GM19468 (cell line): Measurements from ENCODE around the gene TMPRSS4.

Experiments used
- ATAC-seq: cut with Tn5 transposase; IDR thresholded peaks from one replicate; pipeline ENCODE4 v1.9.1; 2021; ENCODE audit warnings: mild to moderate bottlenecking, moderate library complexity, moderate number of reproducible peaks; ENCODE audit not compliant: unreplicated experiment; ENCODE audit errors: extremely low read depth

Gene TMPRSS4

DNA sequence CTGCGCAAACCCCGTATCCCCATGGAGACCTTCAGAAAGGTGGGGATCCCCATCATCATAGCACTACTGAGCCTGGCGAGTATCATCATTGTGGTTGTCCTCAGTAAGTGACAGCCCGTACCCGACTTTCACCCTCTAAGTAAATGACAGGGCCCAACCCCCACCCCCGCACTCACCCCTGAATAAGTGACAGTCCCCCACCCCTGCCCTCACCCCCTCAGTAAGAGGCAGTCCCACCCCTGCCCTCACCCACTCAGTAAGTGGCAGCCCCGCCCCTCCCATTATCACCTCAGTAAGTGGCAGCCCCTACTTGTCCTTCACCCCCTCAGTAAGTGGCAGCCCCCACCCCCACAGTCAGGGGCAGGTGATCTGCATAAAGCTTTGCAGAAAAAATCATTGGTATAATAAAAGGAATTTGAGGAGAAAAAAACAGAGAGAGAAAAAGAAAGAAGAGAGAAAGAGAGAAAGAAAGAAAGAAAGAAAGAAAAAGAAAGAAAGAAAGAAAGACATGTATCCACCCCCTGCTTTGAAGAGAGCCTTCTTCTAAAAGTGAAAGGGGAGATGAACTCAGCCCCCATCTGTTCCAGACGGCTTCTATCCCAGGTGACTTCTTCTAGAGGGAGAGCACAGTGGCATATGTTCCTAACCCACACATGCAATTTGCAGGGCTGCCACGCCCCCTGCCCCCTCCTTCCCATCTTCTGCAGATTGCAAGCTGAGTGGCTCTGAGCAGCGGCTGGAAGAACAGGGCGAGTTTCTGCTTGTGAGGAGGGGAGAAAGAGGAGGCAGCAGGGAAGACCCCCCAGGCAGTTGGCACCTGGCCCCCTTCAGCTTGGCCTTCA lies 22.3 kb downstream of the TMPRSS4 start:
- no peak for ATAC-seq

DNA sequence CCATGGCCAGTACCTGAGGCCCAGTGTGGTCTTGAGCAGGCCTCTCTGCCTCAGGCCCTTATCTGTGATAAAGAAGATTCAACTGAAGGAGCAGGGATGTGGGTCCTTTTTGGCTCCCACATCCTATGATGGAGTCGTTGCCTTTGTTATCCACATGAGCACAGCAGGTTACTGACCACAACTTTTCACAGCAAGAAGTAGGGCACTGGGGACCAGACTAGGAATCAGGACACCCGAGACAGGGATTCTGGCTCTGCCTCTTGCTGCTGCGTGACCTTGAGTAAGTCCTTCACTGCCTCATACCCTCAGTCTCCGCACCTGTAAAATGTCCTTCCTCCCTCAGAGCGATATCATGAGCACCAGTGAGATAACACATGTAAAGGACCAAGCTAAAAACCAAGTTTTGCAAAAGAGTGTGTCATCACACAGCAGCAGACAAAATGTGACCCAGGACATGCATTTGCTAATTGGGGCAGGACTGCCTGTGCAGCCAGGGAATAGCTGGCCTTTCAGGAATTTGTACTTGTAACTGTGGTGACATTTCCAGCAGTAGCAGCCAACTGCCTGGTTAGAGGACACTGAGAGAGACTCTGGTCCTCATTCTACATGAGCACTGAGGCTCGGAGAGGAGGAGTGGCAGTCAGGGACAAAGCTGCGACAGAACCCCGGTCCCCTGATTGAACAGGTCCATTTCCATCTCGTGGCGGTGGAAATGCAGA lies 23.1 kb downstream of the TMPRSS4 start:
- no peak for ATAC-seq

DNA sequence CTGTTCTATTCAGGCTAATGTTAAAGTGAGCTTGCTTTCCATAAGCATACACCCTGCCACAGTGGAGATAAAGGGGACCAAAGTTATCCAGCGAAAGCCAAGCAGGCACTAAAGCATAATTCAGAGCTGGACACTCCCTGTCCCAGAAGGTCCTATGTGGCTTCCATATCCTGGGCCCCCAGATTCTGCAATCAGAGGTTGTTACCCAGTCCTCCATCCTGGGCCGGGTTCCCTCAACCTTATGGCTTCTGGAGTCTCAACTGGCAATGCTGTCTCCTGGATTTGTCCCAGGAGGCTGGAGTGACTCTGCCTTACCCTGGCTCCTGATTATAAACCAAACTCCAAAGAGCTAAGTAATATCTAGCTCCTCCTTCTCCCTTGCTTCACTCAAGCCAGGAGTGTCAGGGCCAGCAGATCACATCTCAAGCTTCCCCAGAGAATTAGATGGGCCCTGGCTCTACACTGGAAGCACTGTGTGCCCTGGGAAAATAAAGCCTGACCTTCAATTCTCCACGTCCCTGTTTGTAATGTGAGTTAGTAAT lies 23.9 kb downstream of the TMPRSS4 start:
- ATAC-seq = no peak

DNA sequence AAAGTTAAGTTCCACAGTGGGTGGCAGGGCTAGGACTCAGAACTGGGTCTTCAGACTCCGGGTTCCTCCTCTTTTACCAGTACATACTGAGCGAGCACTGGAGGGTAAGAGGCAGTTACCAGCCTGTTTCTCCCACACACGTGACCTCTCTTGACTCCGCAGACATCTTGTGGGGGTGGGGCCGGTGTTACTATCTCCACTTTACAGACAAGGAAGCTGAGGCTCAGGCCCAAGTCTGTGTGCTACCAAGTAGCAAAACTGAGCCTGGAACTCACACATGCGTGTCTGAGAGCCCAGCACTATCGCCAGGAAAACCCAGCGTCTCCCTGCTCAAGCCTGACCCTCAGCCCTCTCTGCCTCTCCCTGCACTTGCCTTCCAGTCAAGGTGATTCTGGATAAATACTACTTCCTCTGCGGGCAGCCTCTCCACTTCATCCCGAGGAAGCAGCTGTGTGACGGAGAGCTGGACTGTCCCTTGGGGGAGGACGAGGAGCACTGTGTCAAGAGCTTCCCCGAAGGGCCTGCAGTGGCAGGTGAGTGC lies 25.9 kb downstream of the TMPRSS4 start:
- no peak for ATAC-seq

DNA sequence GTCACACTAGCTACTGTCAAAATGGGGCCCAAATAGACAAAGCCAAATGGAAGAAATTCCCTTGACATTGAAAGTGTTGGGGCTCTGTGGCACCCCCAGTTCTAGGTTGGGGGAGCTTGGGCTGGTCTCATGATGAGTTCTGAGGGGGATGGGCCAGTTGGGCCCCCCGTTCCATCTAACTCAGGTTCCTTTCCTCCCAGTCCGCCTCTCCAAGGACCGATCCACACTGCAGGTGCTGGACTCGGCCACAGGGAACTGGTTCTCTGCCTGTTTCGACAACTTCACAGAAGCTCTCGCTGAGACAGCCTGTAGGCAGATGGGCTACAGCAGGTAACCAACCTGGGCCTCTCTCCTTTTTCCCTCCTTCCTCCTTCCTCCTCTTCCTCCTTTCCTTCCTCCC lies 27.6 kb downstream of the TMPRSS4 start:
- ATAC-seq = no peak

DNA sequence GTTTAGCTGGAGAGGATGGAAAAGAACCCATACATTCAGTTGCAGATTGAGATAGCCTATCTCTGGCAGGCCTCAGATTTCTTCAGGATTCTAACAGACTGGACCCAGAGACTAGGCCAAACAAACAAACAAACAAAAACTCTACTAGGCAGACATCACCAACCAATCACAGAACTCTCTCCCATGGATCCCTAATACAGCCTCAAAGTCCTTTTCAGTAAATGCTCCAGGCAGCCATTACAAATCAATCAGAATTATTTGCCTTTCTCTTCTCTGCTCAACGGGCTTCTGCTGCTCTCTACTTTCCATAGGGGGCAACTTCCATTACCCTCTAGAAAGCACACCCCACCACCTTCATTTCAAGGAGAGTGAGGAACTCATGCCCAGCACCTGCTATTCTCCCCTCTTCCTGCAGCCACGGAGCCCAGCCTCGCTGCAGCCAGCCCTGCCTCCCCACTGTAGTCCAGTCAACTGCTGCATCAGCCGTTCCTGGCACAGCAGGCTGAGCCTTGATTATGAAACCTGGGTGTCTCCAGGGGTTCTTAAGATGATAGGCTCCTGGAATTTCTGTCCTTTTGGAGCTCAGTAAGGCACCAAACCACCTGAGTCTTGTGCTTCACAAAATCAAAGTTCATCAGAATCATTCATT lies 28.9 kb downstream of the TMPRSS4 start:
- no peak for ATAC-seq

DNA sequence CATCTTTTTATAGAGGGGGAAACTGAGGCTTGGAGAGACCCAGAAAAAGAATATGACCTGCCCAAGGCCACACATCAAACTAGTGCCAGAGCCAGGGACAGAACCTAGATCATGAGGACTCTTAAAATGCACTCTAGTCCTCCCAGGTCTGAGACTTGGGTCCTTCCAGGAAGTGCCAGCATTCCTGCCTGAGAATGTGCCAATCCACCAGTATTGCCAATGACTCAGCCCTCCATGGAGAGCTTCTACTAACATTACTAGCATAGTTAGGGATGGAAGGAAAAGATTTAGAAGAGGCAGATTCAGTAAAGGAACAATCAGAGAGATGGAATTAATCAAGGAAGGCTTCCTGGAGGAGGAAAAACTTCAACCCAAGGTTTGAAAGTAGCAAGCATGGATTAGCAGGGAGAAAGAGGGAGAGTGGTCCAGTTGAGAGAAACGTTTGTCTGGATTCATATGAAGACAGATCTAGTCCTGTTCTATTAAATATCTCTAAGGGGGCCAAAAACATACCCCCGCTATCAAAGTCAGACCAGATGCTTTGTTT lies 30.0 kb downstream of the TMPRSS4 start:
- no peak for ATAC-seq

DNA sequence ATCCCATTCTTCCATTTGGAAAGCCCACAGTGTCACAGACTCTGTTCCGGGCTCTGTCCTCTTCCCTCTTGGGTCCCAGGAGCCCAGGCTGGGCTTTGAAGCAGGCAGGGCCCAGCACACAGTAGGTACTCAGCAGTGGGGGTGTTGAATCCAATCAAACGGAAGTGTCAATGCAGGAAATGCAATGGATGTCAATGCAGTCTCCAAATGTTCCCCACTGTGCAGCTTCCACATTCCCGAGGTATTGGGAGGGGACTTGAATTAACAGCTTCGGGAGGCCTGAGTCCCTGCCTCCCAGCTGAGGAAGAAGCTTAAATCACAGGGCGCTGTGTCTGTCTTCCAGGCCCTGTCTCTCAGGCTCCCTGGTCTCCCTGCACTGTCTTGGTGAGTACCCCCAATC lies 31.6 kb downstream of the TMPRSS4 start:
- ATAC-seq = no peak

DNA sequence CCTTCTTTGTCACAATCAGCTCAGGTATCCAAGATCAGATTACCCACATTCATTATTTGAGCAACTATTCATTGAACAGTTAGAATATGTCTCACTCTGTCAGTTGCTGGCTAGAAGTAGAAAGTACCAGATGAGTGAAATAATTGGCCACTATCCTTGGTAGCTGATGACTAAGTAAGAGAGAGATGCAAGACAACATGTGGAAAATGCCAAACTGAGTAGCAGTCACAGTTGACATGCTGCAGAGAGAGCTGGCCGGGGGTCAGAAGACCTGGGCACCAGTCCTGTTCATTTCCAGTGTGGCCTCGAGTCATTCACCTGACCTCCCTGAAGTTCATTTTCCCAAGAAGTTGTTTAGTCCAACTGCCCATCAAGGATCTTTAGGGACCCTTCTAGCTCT lies 32.4 kb downstream of the TMPRSS4 start:
- ATAC-seq = no peak

DNA sequence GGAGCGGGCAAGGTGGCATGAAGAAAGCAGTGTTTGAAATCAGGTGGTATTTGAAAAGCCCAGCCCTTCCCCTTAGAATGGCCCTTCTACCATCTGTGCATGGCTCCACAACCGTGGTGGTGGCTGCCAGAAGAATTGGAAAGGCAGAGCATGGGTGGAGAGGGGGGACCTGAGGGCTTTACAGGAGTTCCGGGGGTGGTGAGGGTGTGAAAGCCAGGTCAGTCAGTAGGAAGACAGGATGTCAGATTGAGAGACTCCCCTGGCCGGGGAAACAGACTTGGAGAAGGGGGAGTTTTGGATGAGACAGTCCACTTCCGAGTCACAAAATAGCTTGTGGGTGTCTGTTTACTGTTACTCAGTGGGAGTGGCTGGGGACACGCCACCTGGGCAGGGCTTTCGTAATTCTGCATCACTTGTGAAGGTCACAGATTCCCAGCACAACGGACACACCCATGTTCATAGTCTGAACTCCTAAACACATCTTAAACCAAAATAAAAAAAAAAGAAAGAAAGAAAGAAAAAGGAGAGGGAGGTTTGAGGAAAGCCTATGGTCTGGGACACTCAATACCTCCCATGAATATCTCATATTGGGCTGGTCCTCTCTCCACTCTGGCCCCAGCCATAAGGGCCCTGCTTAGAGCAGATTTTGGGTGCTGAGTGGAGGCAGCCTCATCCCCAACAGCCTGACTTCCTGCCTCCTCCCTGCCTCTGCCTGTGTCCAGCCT lies 34.3 kb downstream of the TMPRSS4 start:
- no peak for ATAC-seq

DNA sequence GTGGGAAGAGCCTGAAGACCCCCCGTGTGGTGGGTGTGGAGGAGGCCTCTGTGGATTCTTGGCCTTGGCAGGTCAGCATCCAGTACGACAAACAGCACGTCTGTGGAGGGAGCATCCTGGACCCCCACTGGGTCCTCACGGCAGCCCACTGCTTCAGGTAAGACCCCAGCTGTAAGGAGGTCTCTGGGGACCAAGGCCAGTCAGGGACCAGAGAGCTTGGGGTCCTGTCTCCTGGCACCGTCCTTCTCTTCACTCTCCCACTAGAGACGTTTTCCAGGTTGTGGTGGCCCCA lies 34.8 kb downstream of the TMPRSS4 start:
- ATAC-seq = no peak

DNA sequence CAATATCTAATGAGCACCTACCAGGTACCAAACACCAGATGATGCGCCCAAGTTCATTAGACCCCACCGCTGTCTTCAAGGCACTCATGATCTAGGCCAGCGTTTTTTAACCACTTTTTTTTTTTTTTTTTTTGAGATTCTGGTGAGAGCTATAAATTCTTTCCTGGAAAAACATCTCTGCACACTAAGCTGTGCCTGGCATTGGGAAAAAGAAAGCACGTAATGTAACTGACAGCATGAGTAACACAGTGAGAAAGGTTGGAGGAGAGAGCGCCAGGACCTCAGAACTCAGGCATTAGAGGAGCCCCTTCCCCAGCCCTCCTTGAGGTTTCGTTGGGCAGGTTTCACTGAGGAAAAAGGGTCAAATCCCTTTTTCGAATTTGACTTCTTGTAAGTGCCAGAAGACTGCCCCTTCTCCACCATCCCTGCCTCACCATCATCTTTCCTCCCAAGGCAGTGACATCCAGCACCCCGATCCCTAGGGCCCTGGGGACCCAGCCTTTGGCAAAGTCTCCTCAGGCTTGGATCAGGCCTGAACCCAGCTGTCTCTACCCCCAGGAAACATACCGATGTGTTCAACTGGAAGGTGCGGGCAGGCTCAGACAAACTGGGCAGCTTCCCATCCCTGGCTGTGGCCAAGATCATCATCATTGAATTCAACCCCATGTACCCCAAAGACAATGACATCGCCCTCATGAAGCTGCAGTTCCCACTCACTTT lies 36.0 kb downstream of the TMPRSS4 start:
- no peak for ATAC-seq

DNA sequence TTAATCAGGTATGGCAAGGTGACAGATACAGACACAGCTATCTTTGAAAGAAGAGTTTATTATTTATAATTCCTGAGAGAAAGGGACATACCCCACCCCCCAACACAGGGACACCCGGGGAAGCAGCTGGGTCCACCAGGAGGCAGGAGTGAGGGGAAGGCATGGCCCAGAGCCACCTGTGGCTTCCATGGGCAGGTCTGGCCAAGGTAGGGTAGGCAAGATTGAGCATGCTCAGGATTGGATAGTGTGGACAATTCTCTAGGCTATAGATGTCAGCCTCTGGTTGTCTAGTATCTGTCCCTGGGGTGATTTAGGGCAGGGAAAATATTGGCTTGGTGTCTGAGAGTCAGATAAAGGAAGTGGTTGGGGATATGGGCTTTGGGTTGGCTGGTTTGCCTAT lies 37.4 kb downstream of the TMPRSS4 start:
- ATAC-seq = no peak

DNA sequence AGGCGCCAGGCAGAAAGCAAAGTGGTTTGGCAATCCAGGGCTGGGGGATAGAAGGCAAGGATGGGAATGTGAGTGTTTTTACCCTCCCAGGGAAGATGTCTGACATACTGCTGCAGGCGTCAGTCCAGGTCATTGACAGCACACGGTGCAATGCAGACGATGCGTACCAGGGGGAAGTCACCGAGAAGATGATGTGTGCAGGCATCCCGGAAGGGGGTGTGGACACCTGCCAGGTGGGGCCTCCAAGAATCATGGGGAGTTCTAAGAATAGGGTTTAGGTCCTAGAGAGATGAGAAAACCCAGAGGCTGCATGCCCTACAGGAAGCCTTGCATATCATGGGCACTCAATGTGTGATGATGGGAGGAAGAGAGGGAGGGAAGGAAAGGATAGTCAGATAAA lies 38.2 kb downstream of the TMPRSS4 start:
- no peak for ATAC-seq

DNA sequence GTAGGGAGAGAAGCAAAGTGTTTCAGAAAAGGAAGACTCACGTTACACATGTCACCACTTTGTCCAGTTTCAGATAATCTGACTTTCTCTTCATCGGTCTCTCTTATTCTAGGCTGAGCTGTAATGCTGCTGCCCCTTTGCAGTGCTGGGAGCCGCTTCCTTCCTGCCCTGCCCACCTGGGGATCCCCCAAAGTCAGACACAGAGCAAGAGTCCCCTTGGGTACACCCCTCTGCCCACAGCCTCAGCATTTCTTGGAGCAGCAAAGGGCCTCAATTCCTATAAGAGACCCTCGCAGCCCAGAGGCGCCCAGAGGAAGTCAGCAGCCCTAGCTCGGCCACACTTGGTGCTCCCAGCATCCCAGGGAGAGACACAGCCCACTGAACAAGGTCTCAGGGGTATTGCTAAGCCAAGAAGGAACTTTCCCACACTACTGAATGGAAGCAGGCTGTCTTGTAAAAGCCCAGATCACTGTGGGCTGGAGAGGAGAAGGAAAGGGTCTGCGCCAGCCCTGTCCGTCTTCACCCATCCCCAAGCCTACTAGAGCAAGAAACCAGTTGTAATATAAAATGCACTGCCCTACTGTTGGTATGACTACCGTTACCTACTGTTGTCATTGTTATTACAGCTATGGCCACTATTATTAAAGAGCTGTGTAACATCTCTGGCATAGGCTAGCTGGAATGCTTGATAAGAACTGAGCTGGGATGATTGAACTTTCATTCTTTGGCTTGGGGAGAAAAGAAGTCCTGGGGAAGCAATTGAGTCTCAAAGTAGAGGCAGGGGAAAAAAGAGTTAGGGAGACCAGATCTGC lies 41.1 kb downstream of the TMPRSS4 start:
- ATAC-seq = no peak

DNA sequence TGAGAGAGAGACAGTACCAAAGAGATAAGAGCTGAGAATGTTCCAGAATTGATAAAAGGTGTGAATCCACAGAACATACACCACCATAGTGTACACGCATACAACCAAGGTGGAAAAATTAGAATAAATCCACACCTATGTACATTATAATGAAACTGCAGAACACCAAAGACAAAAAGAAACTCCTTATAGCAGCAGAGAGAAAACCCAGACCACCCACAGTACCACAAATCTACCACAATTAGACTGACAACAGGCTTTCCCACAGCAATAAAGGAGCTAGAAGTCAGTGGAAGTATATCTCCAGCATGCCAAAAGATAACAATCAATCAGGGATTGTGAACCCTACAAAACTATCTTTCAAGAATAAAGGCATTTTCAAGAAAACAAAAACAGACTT lies 43.9 kb downstream of the TMPRSS4 start:
- ATAC-seq = no peak

DNA sequence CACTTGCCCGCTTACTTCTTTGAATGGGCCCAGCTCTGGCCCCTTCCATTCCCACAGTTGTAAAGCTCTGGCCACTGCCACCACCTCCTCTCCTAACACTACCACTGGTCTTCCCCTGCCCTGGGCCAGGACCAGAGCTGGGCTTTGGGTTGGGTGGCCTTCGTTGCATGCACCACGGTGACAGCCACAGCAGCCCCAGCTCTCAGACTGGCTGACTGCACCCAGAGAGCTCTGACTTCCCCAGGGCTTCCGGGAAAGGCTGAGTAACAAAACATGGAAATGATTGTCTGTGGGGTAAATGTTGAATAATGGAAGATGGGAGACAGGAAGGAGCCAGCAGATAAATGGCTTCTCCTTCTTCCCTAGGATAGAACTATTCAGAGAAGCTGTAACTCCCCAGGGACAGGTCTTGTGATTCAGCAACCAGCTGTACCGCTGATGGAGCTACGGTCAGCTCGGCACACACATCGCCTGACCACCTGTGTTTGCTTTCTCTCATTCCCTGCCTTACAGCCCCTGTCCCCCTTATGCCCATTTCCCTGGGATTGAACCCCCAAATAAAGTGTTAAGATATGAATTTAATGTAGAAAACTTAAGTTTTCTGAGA lies 48.2 kb downstream of the TMPRSS4 start:
- no peak for ATAC-seq
